Endothelial cell of umbilical vein (primary cell): Measurements from ENCODE around the gene ADCY5. TPM values are rescaled to one million over a fixed set of nuclear protein-coding genes. Genes with fewer than 3 reads are reported as not detected.

Experiments
- BruUV-seq: library from RNA; stranded (reverse); fragments of 400-500 nt; replicated peaks from 2 replicates; lab custom pipeline; 2021; lab: Mats Ljungman, UMichigan
- CTCF ChIA-PET: fragments of 300-600, 350-600 bp; sonication (Branson Sonifier 250); formaldehyde crosslinking; loops from one replicate; lab custom pipeline; 2021; ENCODE audit warnings: antibody characterized with exemption, inconsistent platforms; lab: Charles Lee
- POLR2A ChIA-PET: fragments of 300-600, 350-600 bp; sonication (Branson Sonifier 250); formaldehyde crosslinking; loops from one replicate; lab custom pipeline; 2021; ENCODE audit warnings: antibody characterized with exemption, inconsistent platforms; lab: Charles Lee
- DNase-seq: peaks from one replicate; pipeline ENCODE4 v3.0.0-alpha.2; 2011; ENCODE audit warnings: low read depth, low spot score
- FAIRE-seq: peaks from 2 replicates; lab custom pipeline; 2011; peaks lifted over from hg19 to GRCh38; lab: Jason Lieb, UNC
- H2AFZ ChIP-seq: 2 replicates; pipeline ENCODE4 v1.6.0; 2012; ENCODE audit warnings: low read depth, low read length, control low read depth, inconsistent platforms
- H3K27ac ChIP-seq: 2 replicates; pipeline ENCODE4 v1.5.1; 2011; ENCODE audit warnings: low read depth, mild to moderate bottlenecking, control low read depth, low read length, moderate library complexity; ENCODE audit not compliant: insufficient read depth
- H3K27me3 ChIP-seq, 2 experiments: 2 replicates each; pipeline versions ENCODE4 v1.6.0 to v1.6.1; 2011; ENCODE audit warnings: low read length in 2 of 2, mixed read lengths in 1 of 2; ENCODE audit not compliant: control insufficient read depth in 2 of 2, insufficient read depth in 2 of 2
- H3K36me3 ChIP-seq, 2 experiments: 2 replicates in 1 of 2; 3 replicates in 1 of 2; pipeline ENCODE4 v1.5.1; 2011; ENCODE audit warnings: low read length in 2 of 2, mild to moderate bottlenecking in 1 of 2, moderate library complexity in 1 of 2; ENCODE audit not compliant: control insufficient read depth in 2 of 2, insufficient read depth in 2 of 2; ENCODE audit errors: extremely low read depth in 1 of 2
- H3K4me1 ChIP-seq: 3 replicates; pipeline ENCODE4 v1.5.1; 2011; ENCODE audit warnings: mild to moderate bottlenecking, low read length; ENCODE audit not compliant: control insufficient read depth, insufficient read depth; ENCODE audit errors: extremely low read depth
- H3K4me2 ChIP-seq: 2 replicates; pipeline ENCODE4 v1.6.1; 2011; ENCODE audit warnings: low read length, control low read depth, mixed read lengths; ENCODE audit not compliant: insufficient read depth
- H3K4me3 ChIP-seq, 3 experiments: fragments of 200-600 bp in 1 of 3; sonication (generic), shearing (Covaris generic) in 1 of 3; replicated peaks in 1 of 3; 2 replicates each; pipeline ENCODE4 v1.5.1; 2011 to 2016; ENCODE audit warnings: control low read depth in 3 of 3, low read length in 3 of 3, mild to moderate bottlenecking in 2 of 3, inconsistent platforms in 1 of 3, low read depth in 1 of 3, moderate library complexity in 1 of 3; ENCODE audit not compliant: insufficient read depth in 1 of 3
- H3K79me2 ChIP-seq: 2 replicates; pipeline ENCODE4 v1.6.0; 2012; ENCODE audit warnings: low read length, inconsistent platforms; ENCODE audit not compliant: control insufficient read depth, insufficient read depth
- H3K9ac ChIP-seq: replicated peaks from 2 replicates; pipeline ENCODE3; 2011; ENCODE audit warnings: low read length, control low read depth; ENCODE audit not compliant: insufficient read depth; ENCODE audit errors: extremely low read depth
- H3K9me1 ChIP-seq: replicated peaks from 3 replicates; pipeline ENCODE4 v1.6.0; 2011; ENCODE audit warnings: mild to moderate bottlenecking, low read length; ENCODE audit not compliant: control insufficient read depth, insufficient read depth; ENCODE audit errors: extremely low read depth
- H3K9me3 ChIP-seq: replicated peaks from 2 replicates; pipeline ENCODE4 v1.5.1; 2012; ENCODE audit warnings: low read length, inconsistent platforms; ENCODE audit not compliant: control insufficient read depth, insufficient read depth
- H4K20me1 ChIP-seq: replicated peaks from 2 replicates; pipeline ENCODE3; 2011; ENCODE audit warnings: mild to moderate bottlenecking, low read length; ENCODE audit not compliant: control insufficient read depth, insufficient read depth; ENCODE audit errors: extremely low read depth
- GATA2 ChIP-seq: IDR thresholded peaks from 2 replicates; pipeline ENCODE4 v1.7.0; 2011; ENCODE audit warnings: low read depth, mild to moderate bottlenecking, moderate library complexity, mixed read lengths, low read length; ENCODE audit not compliant: insufficient read length, insufficient read depth
- MYC ChIP-seq: IDR thresholded peaks from one replicate; pipeline ENCODE4 v1.6.1; 2011; ENCODE audit warnings: mild to moderate bottlenecking, low read depth, low read length
- POLR2AphosphoS5 ChIP-seq: IDR thresholded peaks from 2 replicates; pipeline ENCODE4 v1.6.1; 2012; ENCODE audit warnings: low read depth, mild to moderate bottlenecking, control low read depth, low read length, moderate library complexity; ENCODE audit not compliant: insufficient read depth
- dilution Hi-C: fragments of 300-500 bp; cut with MboI; formaldehyde crosslinking; loops from one replicate; pipeline ENCODE4 v1.15.0; 2019; ENCODE audit warnings: low sequenced_read_pairs; ENCODE audit not compliant: extremely low pct_ligation_motif_present
- intact Hi-C: fragments of 100-400 bp; cut with micrococcal nuclease; formaldehyde crosslinking; loops from one replicate; pipeline ENCODE4 v1.10.0; 2022
- polyA plus RNA-seq, 4 experiments: library from polyadenylated mRNA; depleted of rRNA in 3 of 4; stranded (reverse) in 3 of 4; unstranded in 1 of 4; fragments of >200 nt; gene quantifications; 2 replicates each; pipeline versions ENCODE4 v1.2.1 to v1.2.3, GENCODE V29; 2011 to 2012; ENCODE audit warnings: missing spikeins in 1 of 4
- total RNA-seq: library from RNA; stranded (reverse); gene quantifications from 2 replicates; pipeline ENCODE4 v1.2.3, GENCODE V29; 2021
- TF ChIP-seq, protein P1 (sequence below): IDR thresholded peaks from 2 replicates; pipeline ENCODE4 v1.6.1; 2011; ENCODE audit not compliant: insufficient read depth, insufficient read length
- TF ChIP-seq, protein P2 (sequence below), 2 donors: IDR thresholded peaks; 1 replicate in 1 of 2; 2 replicates in 1 of 2; pipeline ENCODE4 v1.5.1; 2011; ENCODE audit warnings: low read length in 2 of 2, mild to moderate bottlenecking in 2 of 2, moderate library complexity in 2 of 2, control low read depth in 1 of 2, inconsistent platforms in 1 of 2, low read depth in 1 of 2; ENCODE audit not compliant: insufficient read depth in 1 of 2; ENCODE audit errors: extremely low read depth in 1 of 2

ADCY5 gene
- total and polyA plus RNA-seq, 2 donors (not counting 3 experiments of a cell fraction or from before 2014, with no cell fraction given) = 0.01 TPM; not detected in 1

GRCh38 chr3:123286308-123287023, 162.4 kb downstream of the ADCY5 start:
- Histone ChIP-seq H3K79me2 (no peaks in the 10 kb centered on the region), H3K9me3 (no peaks in the 10 kb centered on the region), H3K4me3 (no peak overlapping the region), H3K9ac (no peak overlapping the region), H3K27me3 (no peaks in the 10 kb centered on the region), H3K4me1 (no peaks in the 10 kb centered on the region), H3K27ac (no peak overlapping the region), H3K9me1 (no peaks in the 10 kb centered on the region), H4K20me1 (no peaks in the 10 kb centered on the region), H3K36me3 (no peaks in the 10 kb centered on the region), H3K4me2 (no peak overlapping the region), H2AFZ (no peak overlapping the region)
- dilution Hi-C loops (no loop called here), intact Hi-C loops (loop anchor here (1.0 kb wide), 1 partner anchor 203 kb away; no protein-coding TSS in a partner anchor)
- BruUV-seq = no TSS peak
- TF ChIP-seq, protein P1, sequence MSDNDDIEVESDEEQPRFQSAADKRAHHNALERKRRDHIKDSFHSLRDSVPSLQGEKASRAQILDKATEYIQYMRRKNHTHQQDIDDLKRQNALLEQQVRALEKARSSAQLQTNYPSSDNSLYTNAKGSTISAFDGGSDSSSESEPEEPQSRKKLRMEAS = no peak
- TF ChIP-seq, protein P2, sequence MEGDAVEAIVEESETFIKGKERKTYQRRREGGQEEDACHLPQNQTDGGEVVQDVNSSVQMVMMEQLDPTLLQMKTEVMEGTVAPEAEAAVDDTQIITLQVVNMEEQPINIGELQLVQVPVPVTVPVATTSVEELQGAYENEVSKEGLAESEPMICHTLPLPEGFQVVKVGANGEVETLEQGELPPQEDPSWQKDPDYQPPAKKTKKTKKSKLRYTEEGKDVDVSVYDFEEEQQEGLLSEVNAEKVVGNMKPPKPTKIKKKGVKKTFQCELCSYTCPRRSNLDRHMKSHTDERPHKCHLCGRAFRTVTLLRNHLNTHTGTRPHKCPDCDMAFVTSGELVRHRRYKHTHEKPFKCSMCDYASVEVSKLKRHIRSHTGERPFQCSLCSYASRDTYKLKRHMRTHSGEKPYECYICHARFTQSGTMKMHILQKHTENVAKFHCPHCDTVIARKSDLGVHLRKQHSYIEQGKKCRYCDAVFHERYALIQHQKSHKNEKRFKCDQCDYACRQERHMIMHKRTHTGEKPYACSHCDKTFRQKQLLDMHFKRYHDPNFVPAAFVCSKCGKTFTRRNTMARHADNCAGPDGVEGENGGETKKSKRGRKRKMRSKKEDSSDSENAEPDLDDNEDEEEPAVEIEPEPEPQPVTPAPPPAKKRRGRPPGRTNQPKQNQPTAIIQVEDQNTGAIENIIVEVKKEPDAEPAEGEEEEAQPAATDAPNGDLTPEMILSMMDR (IDR thresholded peaks at IDR 0.05; ENCODE audit: extremely low read depth in 1 of 2, insufficient read depth in 1 of 2, low read depth in 1 of 2, low read length in 2 of 2) = peak; percentile 84 to 92
- TF ChIP-seq MYC (no peak), POLR2AphosphoS5 (no peak), GATA2 (no peak)
- ChIA-PET CTCF (interaction anchor here (0.5 to 4.4 kb wide), 12 partner anchors 8 to 274 kb away, joined by 3 to 24 read pairs (median 4); partner anchors contain the start of gene SEC22A), POLR2A (no interaction called here)
- peak; percentile 52 for DNase-seq
- peak; percentile 93 for FAIRE-seq
